Stimulated activated naive CD4-positive, alpha-beta T cell (primary cell): ENCODE measurements around the gene WFDC9.
"Not testable (repeated sequence)": the region's sequence is repeated elsewhere in the genome, so short reads cannot be mapped to it uniquely, and the experiment has no call there.

Source experiments
- DNase-seq, 6 experiments: peaks; one replicate each; lab custom pipeline; 2025; lab: John Stamatoyannopoulos, UW

Gene WFDC9

GRCh38 chr20:45631184-45631583, at the start of gene WFDC9:
Gene WFDC9 (minus strand): TSS chr20:45631284. CDS start chr20:45610181, 21,103 bp downstream.
- DNase-seq, result no peak

- DNase-seq, result no peak
Measured at GRCh38 chr20:45679650-45680049, 48.6 kb upstream of the WFDC9 start.

GRCh38 chr20:45672765-45673164, 41.7 kb upstream of the WFDC9 start:
- no peak for DNase-seq

GRCh38 chr20:45670139-45670538, 39.1 kb upstream of the WFDC9 start, which contains the start of gene WFDC11:
Gene WFDC11 (minus strand): TSS chr20:45670239. CDS start chr20:45650600, 19,639 bp downstream.
- no peak for DNase-seq

GRCh38 chr20:45657038-45657437, 26.0 kb upstream of the WFDC9 start:
- not testable (repeated sequence) for DNase-seq

GRCh38 chr20:45651726-45652125, 20.6 kb upstream of the WFDC9 start:
- DNase-seq, result not testable (repeated sequence)

- DNase-seq, result no peak
Measured at GRCh38 chr20:45649312-45649863, 18.3 kb upstream of the WFDC9 start.

GRCh38 chr20:45647441-45648050, 16.5 kb upstream of the WFDC9 start:
- DNase-seq, result no peak

GRCh38 chr20:45646875-45647274, 15.8 kb upstream of the WFDC9 start:
- DNase-seq, result no peak

- DNase-seq, result not testable (repeated sequence)
Measured at GRCh38 chr20:45645869-45646268, 14.8 kb upstream of the WFDC9 start.

GRCh38 chr20:45641076-45641475, 10.0 kb upstream of the WFDC9 start:
- DNase-seq, result not testable (repeated sequence)

GRCh38 chr20:45639687-45640086, 8.6 kb upstream of the WFDC9 start:
- DNase-seq, result no peak

- DNase-seq, result no peak
Measured at GRCh38 chr20:45636513-45636912, 5.4 kb upstream of the WFDC9 start.

- no peak for DNase-seq
Measured at GRCh38 chr20:45630371-45630770, 713 bp downstream of the WFDC9 start.

- DNase-seq, result no peak
Measured at GRCh38 chr20:45629496-45630100, 1.5 kb downstream of the WFDC9 start, which contains the start of gene WFDC10A. Gene WFDC10A (plus strand): TSS chr20:45629739. CDS start chr20:45629814, 75 bp downstream.

- DNase-seq, result no peak
Measured at GRCh38 chr20:45626540-45626939, 4.5 kb downstream of the WFDC9 start.

GRCh38 chr20:45621593-45621992, 9.5 kb downstream of the WFDC9 start:
- no peak for DNase-seq

GRCh38 chr20:45617591-45617990, 13.5 kb downstream of the WFDC9 start:
- DNase-seq, result no peak

GRCh38 chr20:45612314-45612713, 18.8 kb downstream of the WFDC9 start:
- DNase-seq, result no peak

- DNase-seq, result no peak
Measured at GRCh38 chr20:45611054-45611453, 20.0 kb downstream of the WFDC9 start.

- no peak for DNase-seq
Measured at GRCh38 chr20:45607810-45608209, 23.3 kb downstream of the WFDC9 start.

- DNase-seq, result no peak
Measured at GRCh38 chr20:45595235-45595634, 35.8 kb downstream of the WFDC9 start.

- no peak for DNase-seq
Measured at GRCh38 chr20:45593498-45593897, 37.6 kb downstream of the WFDC9 start.
